T-helper 1 cell (primary cell): ENCODE measurements around the gene PARD6A.
A peak's percentile ranks its signal among the peaks of the same experiment; 100 is the strongest.

Experiments
- DNase-seq, 5 donors: peaks; one replicate each; pipeline ENCODE4 v3.0.0-alpha.2; 2012 to 2020
- total RNA-seq, 4 donors: gene quantifications; one replicate each; lab custom pipeline; 2026; lab: John Stamatoyannopoulos, UW

The PARD6A gene
- 5.0 to 10.2 (median 5.9) reads per million in 4 donors for total RNA-seq

- DNase-seq: peak; percentile 90 to 99 (median 94)
Measured at GRCh38 chr16:67660564-67661028, at the start of gene PARD6A. Gene PARD6A (plus strand): TSS chr16:67660960. CDS start chr16:67661039, 79 bp downstream.

GRCh38 chr16:67613808-67614207 lies 47.0 kb upstream of the PARD6A start:
- DNase-seq: no peak

DNA sequence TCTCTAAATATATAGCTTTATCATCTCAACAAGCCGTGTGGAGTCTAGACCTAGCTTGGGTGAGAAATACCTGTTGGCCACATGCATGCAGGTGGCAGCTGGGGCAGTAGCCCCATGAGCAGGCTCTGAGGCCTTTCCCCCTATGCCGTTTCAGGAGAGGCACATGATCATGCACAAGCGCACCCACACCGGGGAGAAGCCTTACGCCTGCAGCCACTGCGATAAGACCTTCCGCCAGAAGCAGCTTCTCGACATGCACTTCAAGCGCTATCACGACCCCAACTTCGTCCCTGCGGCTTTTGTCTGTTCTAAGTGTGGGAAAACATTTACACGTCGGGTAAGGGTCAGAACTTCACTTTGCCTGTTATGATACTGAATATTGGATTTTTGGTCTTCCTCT lies 32.5 kb upstream of the PARD6A start:
- DNase-seq: no peak

- DNase-seq: no peak
Measured at GRCh38 chr16:67632415-67633172, 28.2 kb upstream of the PARD6A start.

DNA sequence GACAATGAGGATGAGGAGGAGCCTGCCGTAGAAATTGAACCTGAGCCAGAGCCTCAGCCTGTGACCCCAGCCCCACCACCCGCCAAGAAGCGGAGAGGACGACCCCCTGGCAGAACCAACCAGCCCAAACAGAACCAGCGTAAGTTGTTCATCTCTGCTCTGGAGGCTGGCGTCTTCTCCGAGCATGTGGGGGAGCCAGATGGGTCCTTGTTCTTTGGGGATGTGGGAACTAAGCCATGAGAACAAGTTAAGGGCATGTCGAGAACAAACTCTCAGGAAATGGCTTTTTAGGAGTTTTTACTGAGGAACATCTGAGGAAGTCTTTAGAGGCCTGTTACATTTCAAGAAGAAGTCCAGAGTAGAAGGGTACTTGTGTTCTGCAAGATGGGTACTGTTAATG lies 24.0 kb upstream of the PARD6A start:
- no peak for DNase-seq

GRCh38 chr16:67637625-67638024 lies 23.1 kb upstream of the PARD6A start:
- DNase-seq: no peak

DNA sequence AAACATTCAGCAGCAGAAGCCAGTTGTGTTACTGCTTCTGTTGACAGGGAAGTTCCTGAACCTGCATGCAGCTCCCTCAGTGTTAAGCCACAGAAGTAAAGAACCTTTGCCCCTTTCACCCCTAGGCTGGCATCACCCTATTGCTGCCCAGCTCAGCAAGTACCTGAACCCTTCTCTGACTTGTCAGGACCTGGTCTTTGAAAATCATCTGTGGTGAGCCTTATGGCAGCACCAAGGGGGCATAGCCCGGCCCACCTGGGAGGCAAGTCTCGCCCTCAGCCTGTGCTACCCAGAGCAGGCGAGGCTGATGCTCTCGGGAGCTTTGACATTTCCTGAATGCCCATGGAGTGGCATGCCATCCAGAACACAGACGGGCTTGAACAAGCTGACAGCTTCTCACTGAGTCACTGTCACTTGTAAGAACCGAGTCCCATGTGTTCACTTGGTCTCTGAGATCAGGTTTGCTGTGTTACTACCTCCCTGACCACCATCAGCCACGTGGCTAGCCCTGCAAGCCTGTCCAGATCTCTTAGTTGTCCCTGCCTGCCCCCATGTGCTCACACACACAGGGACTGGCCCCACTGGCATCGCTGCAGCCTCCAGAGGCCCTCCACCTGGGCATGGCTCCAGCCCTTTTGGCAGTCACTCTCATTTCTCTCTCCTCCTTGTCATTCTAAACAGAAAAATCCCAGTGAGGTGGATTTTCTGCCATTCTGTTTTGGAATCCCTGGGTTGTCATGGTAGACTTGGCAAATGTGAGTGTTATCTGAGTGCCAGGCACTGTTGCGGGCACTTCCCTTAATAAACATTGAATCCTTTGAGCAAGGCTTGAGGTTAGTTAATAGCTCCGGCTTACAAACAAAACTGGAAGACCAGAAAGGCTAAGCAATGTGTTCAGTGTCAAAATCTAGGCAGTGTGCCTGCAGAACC lies 18.7 kb upstream of the PARD6A start:
- DNase-seq: no peak

GRCh38 chr16:67644038-67644437 lies 16.7 kb upstream of the PARD6A start:
- DNase-seq: no peak

GRCh38 chr16:67645397-67646121 lies 15.2 kb upstream of the PARD6A start:
- peak in 1 of 5 donors; percentile 48 for DNase-seq

- DNase-seq: no peak
Measured at GRCh38 chr16:67647111-67647651, 13.6 kb upstream of the PARD6A start.

DNA sequence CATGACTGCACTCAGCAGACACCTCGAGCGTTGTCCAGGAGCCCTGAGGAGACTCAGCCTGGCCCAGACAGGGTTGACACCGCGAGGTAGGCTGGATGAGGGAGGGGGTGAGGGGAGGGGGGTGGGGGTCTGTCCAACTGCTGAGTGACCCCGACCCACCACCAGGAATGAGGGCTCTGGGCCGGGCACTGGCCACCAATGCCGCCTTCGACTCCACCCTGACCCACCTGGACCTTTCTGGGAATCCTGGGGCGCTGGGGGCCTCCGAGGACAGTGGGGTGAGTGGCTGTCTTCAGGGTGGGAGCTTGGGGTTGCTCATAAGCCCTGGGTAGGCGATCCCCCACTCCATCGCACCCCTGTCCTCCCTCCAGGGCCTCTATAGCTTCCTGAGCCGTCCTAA lies 13.1 kb upstream of the PARD6A start:
- no peak for DNase-seq

DNA sequence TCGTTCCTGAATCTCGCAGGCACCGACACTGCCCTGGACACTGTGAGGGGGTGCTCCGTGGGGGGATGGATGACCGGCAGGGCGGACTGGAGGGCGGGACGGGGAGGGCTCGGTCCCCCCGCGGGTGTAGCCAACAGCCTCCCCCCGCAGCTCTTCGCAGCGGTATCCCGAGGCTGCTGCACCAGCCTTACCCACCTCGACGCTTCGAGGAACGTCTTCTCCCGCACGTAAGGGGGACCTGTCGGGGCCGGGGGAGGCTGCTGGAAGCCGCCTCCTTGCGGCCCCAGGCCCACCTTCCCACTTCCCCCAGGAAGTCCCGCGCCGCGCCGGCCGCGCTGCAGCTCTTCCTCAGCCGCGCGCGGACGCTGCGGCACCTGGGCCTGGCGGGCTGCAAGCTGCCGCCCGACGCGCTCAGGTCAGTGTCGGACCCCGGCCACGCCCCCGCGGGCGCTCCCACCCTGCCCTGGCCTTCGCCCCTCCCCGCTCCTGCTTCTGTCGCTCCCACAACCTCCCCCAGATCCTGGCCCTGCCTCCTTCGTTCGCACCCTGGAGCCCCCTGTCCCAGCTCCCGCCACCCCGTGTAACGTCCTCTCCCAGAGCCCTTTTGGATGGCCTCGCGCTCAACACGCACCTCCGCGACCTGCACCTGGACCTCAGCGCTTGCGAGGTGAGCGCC lies 12.5 kb upstream of the PARD6A start:
- DNase-seq: no peak

DNA sequence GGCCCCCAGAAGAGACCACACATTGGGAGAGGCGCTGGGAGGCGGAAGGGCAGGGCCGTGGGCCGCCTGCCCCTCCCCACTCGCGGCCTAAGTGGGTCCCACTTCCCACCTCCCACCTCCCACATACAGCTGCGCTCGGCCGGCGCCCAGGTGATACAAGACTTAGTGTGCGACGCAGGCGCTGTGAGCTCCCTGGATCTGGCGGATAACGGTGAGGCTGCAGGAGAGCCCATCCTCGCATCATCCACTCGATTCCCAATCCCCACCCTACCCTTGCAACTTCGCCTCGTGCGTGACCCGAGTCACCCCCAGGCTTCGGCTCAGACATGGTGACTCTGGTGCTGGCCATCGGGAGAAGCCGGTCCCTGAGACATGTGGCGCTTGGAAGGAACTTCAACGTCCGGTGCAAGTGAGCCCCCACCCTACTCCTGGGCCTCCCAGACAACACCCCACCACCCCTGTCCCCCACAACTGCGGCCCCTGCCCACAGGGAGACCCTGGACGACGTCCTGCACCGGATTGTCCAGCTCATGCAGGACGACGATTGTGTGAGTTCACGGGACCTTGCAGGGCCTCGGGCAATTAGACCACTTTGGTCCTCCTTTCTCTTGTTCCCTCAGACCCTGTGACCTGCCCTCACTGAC lies 11.9 kb upstream of the PARD6A start:
- DNase-seq: no peak

GRCh38 chr16:67649494-67649931 lies 11.2 kb upstream of the PARD6A start:
- DNase-seq: no peak

GRCh38 chr16:67650023-67650422 lies 10.7 kb upstream of the PARD6A start:
- DNase-seq: no peak

DNA sequence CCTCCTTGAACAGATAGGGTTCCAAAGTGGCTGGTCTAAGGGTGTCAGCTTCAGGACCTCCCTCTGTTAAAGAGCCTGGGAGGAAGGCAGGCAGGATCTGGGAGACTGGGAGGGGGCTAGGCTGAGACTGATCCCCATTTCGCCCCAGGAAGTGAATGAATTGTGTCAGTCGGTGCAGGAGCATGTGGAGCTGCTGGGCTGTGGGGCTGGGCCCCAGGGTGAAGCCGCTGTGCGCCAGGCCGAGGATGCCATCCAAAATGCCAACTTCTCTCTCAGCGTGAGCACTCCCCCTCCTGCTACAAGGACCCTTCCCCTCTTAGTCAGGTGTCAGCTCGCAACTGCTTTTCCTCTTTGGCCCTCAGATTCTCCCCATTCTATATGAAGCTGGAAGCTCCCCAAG lies 9.7 kb upstream of the PARD6A start:
- no peak for DNase-seq

DNA sequence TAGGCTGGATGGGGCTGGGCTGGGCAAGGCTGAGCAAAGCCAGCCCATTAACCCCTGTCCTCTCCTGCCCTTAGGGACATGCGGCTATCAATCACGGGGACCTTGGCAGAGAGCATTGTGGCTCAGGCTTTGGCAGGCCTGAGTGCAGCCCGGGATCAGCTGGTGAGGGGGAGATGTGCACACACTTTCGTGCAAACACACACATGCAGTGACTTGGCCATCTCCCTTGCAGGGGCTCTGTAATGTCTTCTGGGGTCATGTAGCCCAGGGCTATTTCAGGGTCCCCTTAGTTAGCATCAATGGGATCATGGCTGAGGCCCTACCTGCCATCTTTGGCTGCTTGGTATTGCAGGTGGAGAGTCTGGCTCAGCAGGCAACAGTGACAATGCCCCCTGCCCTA lies 8.9 kb upstream of the PARD6A start:
- no peak for DNase-seq

- DNase-seq: no peak
Measured at GRCh38 chr16:67652578-67653127, 8.1 kb upstream of the PARD6A start.

DNA sequence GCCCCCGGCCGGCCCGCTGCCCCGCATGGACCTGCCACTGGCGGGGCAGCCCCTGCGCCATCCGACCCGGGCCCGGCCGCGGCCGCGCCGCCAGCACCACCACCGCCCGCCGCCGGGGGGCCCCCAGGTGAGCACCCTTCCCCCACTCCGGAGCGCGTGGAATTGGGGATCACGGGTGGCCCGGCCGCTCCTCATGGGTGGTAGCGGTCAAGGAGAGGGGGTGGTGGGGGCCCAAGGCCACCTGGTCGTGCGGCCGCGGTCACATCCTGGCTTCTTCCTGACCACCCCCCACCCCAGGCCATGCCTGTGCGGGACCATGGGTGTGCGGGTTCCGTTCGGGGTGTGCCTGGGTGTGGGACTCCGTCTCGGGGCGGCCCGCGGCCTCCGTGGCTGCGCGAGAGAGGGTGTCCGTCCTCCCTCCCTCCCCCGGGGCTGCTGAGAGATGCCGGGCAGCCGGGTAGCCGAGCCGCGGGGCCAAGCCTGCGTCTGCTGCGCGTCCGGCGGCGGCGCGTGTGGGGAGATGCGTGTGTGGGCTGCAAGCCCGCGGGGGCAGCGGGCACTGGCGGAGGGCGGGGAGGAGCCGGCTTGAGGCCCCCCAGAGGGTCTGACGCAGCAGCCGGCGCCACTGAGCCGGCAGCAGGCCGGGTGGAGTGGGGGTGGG lies 7.5 kb upstream of the PARD6A start:
- DNase-seq: no peak

GRCh38 chr16:67653789-67654402 lies 6.9 kb upstream of the PARD6A start:
- no peak for DNase-seq
